HUES64 (cell line): ENCODE results near the gene DEPDC1B. TPM values are rescaled to one million over a fixed set of nuclear protein-coding genes. Genes with fewer than 3 reads are reported as not detected.
A peak's percentile ranks its signal among the peaks of the same experiment; 100 is the strongest.
"Not testable (repeated sequence)": the region's sequence is repeated elsewhere in the genome, so short reads cannot be mapped to it uniquely, and the experiment has no call there.

Source experiments
- H3K27ac ChIP-seq: 2 replicates; pipeline ENCODE4 v1.7.0; 2013; ENCODE audit warnings: low read depth, low read length, inconsistent platforms
- H3K27me3 ChIP-seq: 2 replicates; pipeline ENCODE4 v1.6.1; 2013; ENCODE audit warnings: mild to moderate bottlenecking, low read length; ENCODE audit not compliant: insufficient read depth
- H3K36me3 ChIP-seq: 2 replicates; pipeline ENCODE4 v1.6.1; 2013; ENCODE audit warnings: mild to moderate bottlenecking, low read length; ENCODE audit not compliant: insufficient read depth
- H3K4me1 ChIP-seq: 2 replicates; pipeline ENCODE4 v1.6.1; 2013; ENCODE audit warnings: mild to moderate bottlenecking, low read length, moderate library complexity; ENCODE audit not compliant: insufficient read depth
- H3K4me3 ChIP-seq: 2 replicates; pipeline ENCODE4 v1.5.1; 2013; ENCODE audit warnings: mild to moderate bottlenecking, low read length, moderate library complexity
- H3K9ac ChIP-seq: 2 replicates; pipeline ENCODE4 v1.6.1; 2013; ENCODE audit warnings: mild to moderate bottlenecking, low read depth, low read length
- H3K9me3 ChIP-seq: 2 replicates; pipeline ENCODE4 v1.6.1; 2013; ENCODE audit warnings: low read depth, low read length; ENCODE audit not compliant: insufficient read depth
- WGBS: fragments of 150-250, 120-280 bp; methylation state at CpG from one replicate; pipeline ENCODE4 v1.1.7; 2013; ENCODE audit warnings: missing lambda C conversion rate; 5-methylcytosine and 5-hydroxymethylcytosine counted together
- polyA plus RNA-seq, 2 experiments: library from polyadenylated mRNA; stranded (reverse); fragments of 50-300 nt; gene quantifications; one replicate each; pipeline ENCODE4 v1.2.3, GENCODE V29; 2013

Gene DEPDC1B, protein sequence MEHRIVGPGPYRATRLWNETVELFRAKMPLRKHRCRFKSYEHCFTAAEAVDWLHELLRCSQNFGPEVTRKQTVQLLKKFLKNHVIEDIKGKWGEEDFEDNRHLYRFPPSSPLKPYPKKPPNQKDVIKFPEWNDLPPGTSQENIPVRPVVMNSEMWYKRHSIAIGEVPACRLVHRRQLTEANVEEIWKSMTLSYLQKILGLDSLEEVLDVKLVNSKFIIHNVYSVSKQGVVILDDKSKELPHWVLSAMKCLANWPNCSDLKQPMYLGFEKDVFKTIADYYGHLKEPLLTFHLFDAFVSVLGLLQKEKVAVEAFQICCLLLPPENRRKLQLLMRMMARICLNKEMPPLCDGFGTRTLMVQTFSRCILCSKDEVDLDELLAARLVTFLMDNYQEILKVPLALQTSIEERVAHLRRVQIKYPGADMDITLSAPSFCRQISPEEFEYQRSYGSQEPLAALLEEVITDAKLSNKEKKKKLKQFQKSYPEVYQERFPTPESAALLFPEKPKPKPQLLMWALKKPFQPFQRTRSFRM
- 54.8 TPM for polyA plus RNA-seq (2013, experiment 1 of 2)
- 51.7 TPM for polyA plus RNA-seq (2013, experiment 2 of 2)

DNA sequence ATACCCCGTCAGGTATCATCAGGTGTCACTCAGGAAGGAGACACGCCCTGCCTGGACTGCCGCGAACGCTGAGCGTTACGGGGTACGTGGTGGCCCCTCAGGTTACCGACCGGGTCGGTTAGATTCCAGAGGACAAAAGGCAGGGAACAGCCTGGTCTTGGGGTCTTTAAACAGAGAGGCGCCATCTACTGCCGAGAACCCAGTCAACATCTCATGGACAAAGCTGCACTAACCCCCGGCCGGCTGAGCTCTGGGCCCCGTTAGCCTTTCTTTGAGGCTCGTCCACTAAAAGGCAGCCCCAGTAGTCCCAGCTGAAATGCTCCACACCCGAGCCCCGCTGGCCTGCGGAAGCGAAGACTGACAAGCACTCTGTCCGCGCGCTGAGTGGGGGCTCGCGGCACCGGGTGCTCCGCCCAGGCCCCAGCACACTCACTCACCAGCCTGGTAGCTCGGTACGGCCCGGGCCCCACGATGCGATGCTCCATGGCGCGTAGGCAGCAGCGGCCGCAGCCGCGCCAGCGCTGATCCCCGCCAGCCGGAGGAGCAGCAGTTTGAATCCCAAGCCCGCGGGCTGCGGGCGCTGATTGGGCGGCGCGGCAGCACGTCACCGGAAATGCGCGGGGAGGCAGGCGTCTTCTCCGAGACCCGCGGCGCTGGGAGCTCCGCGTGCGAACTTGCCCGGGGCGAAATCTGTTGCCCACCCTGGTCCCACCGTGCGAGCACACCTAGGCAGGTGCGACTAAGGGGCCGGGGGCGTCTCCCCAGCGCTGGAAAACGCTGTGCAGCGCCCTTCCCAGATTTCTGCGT is at the start of gene DEPDC1B:
Gene DEPDC1B (minus strand): TSS at position 558 of the 807 bp plus-strand sequence. CDS start 73 bp downstream, at position 485.
- Histone ChIP-seq H3K9me3 (peaks cover 4% of the 10 kb centered on the region; the same call in 1 of the 2 replicates), H3K9ac (peak within 1 kb of the TSS; percentile 98), H3K27me3 (peaks cover 3% of the 10 kb centered on the region; the same call in 1 of the 2 replicates), H3K4me3 (peak within 1 kb of the TSS; percentile 85), H3K27ac (peak within 1 kb of the TSS; percentile 98), H3K36me3 (peaks cover 7% of the 10 kb centered on the region), H3K4me1 (peaks cover 9% of the 10 kb centered on the region)
- WGBS = under 1% methylated on average over 72 of the region's 72 CpGs

GRCh38 chr5:60744682-60745081 is 44.7 kb upstream of the DEPDC1B start:
- Histone ChIP-seq H3K27me3 (no peaks in the 10 kb centered on the region), H3K9me3 (no peaks in the 10 kb centered on the region), H3K36me3 (no peaks in the 10 kb centered on the region), H3K4me3 (no peak overlapping the region), H3K9ac (no peak overlapping the region), H3K4me1 (no peaks in the 10 kb centered on the region), H3K27ac (no peak overlapping the region)
- 98% methylated on average over 6 of the region's 6 CpGs for WGBS

DNA sequence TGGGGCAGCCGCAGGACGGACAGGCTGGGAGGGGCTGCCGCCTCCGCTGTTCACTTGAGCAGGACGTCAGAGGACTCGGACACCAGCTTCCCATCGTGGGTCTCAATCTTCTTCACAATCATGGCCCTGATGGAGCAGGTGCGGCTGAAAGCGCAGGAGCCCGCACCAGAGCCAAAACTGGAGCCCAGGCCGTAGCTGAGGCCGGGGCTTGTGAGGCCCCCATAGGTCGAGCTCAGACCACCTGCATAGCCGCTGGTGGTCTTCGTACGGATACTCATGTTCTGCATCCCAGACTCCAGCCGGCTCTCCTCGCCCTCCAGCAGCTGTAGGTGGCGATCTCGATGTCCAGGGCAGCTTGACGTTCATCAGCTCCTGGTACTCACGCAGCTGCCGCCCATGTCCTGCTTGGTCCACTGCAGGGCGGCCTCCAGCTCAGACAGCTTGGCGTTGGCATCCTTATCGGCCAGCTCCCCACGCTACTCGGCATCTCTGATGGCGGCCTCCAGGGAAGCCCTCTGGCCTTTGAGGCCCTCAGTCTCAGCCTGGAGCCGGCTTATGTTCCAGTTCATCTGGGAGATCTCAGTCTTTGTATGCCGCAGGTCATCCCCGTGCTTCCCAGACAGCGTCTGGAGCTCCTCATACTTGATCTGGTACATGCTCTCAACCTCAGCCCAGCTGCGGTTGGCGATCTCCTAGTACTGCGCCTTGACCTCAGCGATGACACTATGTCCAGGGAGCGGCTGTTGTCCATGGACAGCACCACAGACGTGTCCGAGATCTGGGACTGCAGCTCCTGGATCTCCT is 43.7 kb upstream of the DEPDC1B start:
- WGBS = 96% methylated on average over 40 of the region's 40 CpGs
- no peak overlapping the region for H3K4me3 ChIP-seq
- H3K9me3 ChIP-seq = no peaks in the 10 kb centered on the region
- no peaks in the 10 kb centered on the region for H3K27me3 ChIP-seq
- no peak overlapping the region for H3K9ac ChIP-seq
- H3K36me3 ChIP-seq = no peaks in the 10 kb centered on the region
- H3K27ac ChIP-seq = no peak overlapping the region
- H3K4me1 ChIP-seq = no peaks in the 10 kb centered on the region

DNA sequence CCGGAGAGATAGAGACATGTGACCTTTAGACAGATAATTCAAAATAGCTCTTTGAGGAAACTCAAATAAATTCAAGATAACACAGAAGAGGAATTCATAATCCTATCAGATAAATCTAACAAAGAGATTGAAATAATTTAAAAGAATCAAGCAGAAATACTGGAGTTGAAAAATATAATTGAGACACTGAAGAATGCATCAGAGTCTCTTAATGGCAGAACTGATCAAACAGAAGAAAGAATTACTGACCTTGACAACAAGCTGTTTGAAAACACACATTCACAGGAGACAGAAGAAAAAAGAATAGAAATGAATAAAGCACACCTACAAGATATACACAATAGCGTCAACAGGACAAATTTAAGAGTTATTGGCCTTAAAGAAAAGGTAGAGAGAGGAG is 40.4 kb upstream of the DEPDC1B start:
- H3K27ac ChIP-seq = no peak overlapping the region
- no peaks in the 10 kb centered on the region for H3K36me3 ChIP-seq
- no peak overlapping the region for H3K4me3 ChIP-seq
- H3K9me3 ChIP-seq = no peaks in the 10 kb centered on the region
- H3K4me1 ChIP-seq = peaks cover 16% of the 10 kb centered on the region
- H3K27me3 ChIP-seq = no peaks in the 10 kb centered on the region
- 100% methylated on average over 1 of the region's 2 CpGs for WGBS
- no peak overlapping the region for H3K9ac ChIP-seq

DNA sequence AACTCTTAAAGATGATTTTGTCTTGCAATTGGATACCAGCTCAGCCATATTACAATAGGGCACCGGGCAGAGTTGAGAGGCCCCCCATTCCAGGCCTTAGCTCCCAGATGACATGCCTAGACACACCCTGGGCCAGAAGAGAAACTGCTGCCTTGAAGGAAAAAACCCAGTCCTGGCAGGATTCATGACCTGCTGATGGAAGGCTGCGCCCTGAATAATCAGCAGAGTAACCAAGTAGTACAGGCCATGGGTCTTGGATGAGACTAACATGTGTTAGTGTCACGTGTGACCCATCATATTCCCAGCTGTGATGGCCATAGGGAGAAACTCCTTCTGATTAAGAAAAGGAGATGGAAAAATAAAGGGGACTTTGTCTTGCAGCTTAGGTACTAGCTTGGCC is 39.0 kb upstream of the DEPDC1B start:
- 63% methylated on average over 3 of the region's 3 CpGs for WGBS
- no peaks in the 10 kb centered on the region for H3K27me3 ChIP-seq
- H3K4me1 ChIP-seq = peaks cover 16% of the 10 kb centered on the region

DNA sequence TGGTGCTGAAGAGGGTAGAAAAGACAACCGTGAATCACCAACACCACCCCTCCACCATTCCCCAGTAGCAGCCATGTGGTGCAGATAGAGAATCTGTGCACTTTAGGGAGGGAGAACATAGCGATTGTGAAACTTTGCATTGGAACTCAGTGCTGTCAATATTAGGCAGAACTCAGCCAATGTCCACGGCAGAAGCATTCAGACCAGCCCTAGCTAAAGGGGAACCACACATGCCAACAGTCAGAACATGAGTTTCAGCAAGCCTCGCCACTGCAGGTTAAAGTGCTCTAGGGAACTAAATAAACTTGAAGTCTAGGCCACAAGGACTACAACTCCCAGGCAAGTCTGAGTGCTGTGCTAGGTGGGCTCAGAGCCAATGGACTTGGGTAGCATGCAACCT is 38.5 kb upstream of the DEPDC1B start:
- H3K27me3 ChIP-seq = no peaks in the 10 kb centered on the region
- no peak overlapping the region for H3K4me3 ChIP-seq
- H3K4me1 ChIP-seq = peaks cover 16% of the 10 kb centered on the region
- H3K36me3 ChIP-seq = no peaks in the 10 kb centered on the region
- no peak overlapping the region for H3K27ac ChIP-seq
- H3K9ac ChIP-seq = no peak overlapping the region
- no peaks in the 10 kb centered on the region for H3K9me3 ChIP-seq
- 65% methylated on average over 3 of the region's 4 CpGs for WGBS

More for the DNA sequence above, 39.0 kb upstream of the DEPDC1B start:
- Histone ChIP-seq H3K4me3 (no peak overlapping the region), H3K9ac (no peak overlapping the region), H3K27ac (no peak overlapping the region), H3K36me3 (no peaks in the 10 kb centered on the region), H3K9me3 (no peaks in the 10 kb centered on the region)

GRCh38 chr5:60730858-60731257 is 30.9 kb upstream of the DEPDC1B start:
- not testable (repeated sequence) for H3K27ac ChIP-seq, H3K9me3 ChIP-seq, H3K36me3 ChIP-seq, H3K9ac ChIP-seq, H3K27me3 ChIP-seq, H3K4me1 ChIP-seq, H3K4me3 ChIP-seq

DNA sequence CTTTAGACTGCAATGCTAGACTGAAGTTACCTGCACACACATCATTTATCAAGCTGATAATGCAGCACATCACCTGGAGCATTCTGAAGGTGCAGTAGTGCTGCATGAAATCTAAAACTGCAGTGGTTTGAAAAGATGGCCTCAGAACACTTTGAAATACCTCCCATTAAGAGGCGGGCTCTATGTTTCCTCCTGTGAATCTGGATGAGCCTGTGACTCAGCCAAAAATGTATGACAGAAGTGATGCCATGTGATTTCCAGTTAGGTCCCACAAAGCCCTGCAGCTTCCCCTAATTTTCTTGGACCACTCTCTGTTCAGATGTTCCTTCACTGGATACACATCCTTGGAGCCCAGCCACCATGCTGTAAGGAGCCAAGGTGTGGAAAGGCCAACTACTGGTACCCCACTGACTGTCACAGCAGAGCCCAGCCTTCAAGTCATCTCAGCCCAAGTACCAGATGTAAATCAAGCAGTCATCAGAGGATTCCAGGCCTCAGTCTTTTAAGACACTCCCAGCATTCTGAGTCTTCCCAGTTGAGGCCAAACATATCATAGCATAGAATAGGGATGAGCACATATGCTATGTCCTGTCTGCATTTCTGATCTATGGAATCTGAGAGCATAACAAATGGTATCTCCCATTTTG is 27.2 kb upstream of the DEPDC1B start:
- Histone ChIP-seq H3K27ac (no peak overlapping the region), H3K9me3 (no peaks in the 10 kb centered on the region), H3K4me1 (no peaks in the 10 kb centered on the region), H3K9ac (no peak overlapping the region), H3K27me3 (no peaks in the 10 kb centered on the region), H3K36me3 (no peaks in the 10 kb centered on the region), H3K4me3 (no peak overlapping the region)
- WGBS = 92% methylated on average over 1 of the region's 1 CpG

DNA sequence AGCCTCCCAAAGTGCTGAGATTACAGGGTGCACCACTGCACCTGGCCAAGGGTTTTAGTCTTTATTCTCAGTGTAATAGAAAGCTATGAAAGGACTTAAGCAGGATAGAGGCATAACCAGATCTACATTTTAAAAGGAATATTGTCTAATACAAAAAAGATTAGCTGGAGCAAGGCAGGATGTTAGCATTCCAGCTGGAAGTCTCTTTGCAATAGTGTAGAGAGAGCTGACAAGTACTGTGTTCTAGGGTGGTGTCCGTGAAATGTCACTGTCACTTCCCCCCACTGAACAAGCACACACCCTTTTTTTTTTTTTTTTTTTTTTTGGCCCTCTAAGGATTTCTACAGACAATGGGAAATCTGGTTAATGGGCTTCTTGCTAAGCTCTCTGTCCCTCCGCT is 24.2 kb upstream of the DEPDC1B start:
- Histone ChIP-seq H3K27ac (no peak overlapping the region), H3K9me3 (no peaks in the 10 kb centered on the region), H3K4me1 (no peaks in the 10 kb centered on the region), H3K27me3 (no peaks in the 10 kb centered on the region), H3K4me3 (no peak overlapping the region), H3K9ac (no peak overlapping the region), H3K36me3 (no peaks in the 10 kb centered on the region)
- 100% methylated on average over 1 of the region's 2 CpGs for WGBS

GRCh38 chr5:60722416-60722815 is 22.4 kb upstream of the DEPDC1B start:
- H3K4me3 ChIP-seq = no peak overlapping the region
- H3K27me3 ChIP-seq = no peaks in the 10 kb centered on the region
- H3K4me1 ChIP-seq = no peaks in the 10 kb centered on the region
- no peaks in the 10 kb centered on the region for H3K9me3 ChIP-seq
- no peak overlapping the region for H3K27ac ChIP-seq
- 76% methylated on average over 5 of the region's 6 CpGs for WGBS
- H3K36me3 ChIP-seq = no peaks in the 10 kb centered on the region
- H3K9ac ChIP-seq = no peak overlapping the region
